ENCODE measurements around the gene EML4. TPM values are rescaled to one million over a fixed set of nuclear protein-coding genes. Genes with fewer than 3 reads are reported as not detected.

Gene EML4
- total RNA-seq, 1 donor from 2014 or later = 30.3 TPM

DNA sequence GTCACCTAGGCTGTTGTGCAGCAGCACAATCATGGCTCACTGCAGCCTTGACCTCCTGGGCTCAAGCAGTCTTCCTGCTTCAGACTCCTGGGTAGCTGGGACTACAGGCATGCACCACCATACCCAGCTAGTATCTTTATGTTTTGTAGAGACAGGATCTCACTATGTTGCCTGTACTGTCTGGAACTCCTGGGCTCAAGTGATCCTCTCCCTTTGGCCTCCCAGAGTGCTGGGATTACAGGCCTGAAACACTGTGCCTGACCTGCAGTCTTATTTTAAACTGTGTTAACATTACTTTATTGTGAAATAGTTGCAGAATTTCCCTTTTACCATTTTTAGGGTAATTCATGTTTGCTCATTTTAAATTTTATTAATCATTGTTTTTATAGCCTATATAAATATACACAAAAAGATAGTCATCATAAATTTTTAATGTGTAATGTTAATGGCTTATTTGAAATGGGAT is 24.6 kb downstream of the EML4 start:
- no peak for DNase-seq (ENCODE audit: extremely low read depth, low read depth, low spot score)

DNA sequence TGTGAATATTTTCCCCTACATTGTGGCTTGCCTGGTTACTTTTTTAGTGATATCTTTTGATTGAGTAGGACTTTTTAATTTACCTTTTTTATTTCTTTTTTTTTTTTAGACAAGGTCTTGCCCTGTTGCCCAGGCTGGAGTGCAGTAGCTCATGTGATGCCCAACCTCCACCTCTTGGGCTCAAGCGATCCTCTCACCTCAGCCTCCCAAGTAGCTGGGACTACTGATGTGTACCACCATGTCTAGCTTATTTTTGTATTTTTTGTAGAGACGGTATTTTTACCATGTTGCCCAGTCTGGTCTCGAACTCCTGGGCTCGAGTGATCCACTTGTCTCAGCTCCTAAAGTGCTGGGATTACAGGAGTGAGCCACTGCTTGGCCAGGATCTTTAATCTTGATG is 25.3 kb downstream of the EML4 start:
- DNase-seq (ENCODE audit: extremely low read depth, low read depth, low spot score) = no peak

DNA sequence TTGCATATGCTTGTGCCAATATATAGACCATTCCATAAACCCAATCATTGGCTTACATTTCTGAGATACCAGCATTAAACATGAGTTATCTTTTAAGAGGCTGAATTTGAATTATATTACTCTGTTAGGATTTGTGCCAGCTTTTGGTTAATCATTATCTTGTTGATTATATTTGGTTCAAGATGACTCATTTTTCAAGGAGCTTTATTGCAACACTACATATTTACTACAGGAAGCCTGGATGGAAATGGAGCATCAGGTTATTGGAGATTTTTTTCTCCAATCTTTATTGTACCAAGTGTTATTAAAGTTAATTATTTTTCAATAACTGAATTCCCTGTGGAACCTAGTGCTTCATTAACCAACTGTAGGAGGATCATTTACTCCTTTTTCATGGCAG is 26.4 kb downstream of the EML4 start:
- DNase-seq (ENCODE audit: extremely low read depth, low read depth, low spot score) = no peak

DNA sequence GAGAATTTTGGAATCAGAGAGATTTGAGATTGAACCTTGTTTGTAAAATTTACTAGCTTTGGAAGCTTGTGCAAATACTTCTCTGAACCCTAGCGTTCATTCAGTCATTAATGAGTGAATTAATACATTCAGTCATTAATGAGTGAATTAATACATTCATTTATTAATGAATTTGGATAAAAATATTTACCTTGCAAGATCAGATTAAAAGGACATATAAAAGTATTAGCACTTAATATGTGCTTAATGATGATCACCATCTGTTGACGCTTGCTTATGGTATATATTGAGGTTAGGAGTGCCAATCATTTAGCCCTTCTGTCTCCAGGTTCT is 26.9 kb downstream of the EML4 start:
- DNase-seq (ENCODE audit: extremely low read depth, low read depth, low spot score) = no peak

DNA sequence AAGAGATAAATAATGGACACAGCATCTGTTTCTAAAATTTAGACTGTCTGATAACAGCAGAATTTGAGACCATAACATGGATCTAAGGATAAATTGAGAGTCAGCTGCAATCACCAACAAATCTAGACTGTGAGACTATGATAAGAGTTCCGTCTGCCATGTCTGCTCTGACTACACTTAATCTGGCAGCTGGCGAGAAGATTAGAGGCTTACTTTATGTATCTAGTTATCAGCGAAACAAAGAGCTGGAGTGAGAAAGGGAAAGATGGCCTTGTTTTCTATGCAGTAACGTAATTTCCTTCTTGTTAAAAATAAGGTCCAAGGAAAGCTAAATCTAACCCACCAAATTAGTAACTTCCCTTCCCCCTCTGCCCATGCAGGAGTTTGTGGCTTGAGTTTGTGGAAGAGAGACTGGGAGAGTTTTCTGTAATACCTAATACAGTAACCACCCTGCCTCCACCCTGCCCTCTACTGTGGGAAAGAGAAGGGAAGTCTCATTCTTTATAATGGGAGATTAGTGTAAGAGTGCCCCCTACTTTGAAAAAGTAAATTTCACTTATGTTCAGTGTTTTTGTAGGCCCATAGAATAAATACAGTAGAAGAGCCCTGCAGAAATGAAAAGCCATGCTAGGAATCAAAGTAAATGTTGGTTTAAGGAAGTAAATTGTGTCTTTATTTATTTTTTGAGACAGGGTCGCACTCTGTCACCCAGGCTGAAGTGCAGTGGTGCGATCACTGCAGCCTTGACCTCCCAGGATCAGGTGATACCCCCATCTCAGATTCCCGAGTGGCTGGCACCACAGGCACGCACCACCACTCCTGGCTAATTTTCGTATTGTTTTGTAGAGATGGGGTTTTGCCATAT is 27.5 kb downstream of the EML4 start:
- peak; percentile 9 for DNase-seq (ENCODE audit: extremely low read depth, low read depth, low spot score)

DNA sequence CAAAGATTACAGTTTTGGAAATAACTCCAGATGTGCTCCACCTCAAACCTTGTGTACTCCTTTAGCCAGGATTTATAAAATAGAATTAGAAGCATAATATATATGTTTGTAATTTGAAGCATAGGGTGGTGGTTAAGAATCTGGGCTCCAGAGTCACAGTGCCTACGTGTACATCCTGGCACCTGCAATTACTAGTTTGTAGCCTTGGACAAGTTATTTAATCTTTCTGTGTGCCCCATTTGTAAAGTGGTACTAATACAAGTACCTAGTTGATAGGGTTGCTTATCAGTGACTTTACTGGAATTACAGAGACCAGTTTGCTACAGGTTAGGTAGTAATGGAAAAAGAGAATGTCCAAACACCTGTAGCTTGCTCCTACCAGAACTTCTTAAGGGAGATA is 28.6 kb downstream of the EML4 start:
- no peak for DNase-seq (ENCODE audit: extremely low read depth, low read depth, low spot score)

DNA sequence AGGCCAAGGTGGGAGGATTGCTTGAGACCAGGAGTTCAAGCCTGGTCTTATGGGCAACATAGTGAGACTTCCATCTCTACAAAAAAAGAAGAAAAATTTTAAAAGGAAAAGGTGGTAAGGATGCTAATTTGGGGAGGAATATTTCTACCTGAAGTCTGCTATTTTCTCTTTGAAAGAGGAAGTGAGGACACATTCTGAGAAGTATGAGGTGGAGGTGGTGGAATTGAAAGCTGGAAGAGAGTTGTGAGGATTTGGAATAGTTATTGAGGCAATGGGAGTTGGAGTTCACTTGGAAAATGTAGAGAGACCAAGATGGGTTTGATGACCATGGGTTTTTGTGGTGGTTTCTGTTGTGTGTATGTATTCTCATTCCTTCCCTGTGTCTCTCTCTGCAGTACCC is 29.3 kb downstream of the EML4 start:
- DNase-seq (ENCODE audit: extremely low read depth, low read depth, low spot score) = no peak

DNA sequence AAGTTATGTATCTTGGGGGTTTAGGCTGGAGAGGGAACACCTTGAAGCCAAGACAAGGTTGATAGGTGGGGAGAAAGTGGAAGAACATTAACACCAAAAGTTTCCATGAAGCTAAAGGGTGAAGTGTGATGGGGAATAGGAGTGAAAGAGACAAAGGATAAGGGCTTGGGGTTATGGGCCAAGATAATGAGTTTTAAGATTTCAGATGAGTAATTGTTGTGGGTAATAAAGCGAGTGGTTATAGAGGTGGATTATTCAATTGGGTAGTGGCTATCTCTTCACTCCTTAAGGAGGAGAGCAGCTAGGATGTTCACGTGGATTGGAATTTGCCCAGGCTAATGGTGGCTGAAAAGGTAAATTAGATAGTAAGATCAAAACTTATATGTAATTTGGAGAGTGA is 29.8 kb downstream of the EML4 start:
- no peak for DNase-seq (ENCODE audit: extremely low read depth, low read depth, low spot score)

DNA sequence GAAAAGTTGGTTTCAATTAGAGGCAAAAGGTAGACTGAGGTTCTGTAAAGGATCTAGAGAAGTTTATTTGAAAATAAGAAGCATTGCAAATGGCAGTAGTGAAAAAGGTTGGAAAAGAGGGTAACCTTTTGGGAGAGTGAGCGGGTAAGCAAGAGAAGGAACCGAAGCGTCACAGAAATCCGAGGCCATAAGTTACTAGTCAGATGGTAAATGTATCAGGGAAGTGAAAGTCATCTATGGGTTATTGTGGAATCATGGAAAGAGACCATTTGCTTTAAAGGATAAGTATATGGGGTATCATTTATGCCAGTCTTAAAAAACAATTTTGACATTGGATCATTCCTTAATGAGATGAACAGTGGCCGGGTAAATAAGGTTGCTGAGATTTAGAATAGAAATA is 30.5 kb downstream of the EML4 start:
- DNase-seq (ENCODE audit: extremely low read depth, low read depth, low spot score) = no peak

DNA sequence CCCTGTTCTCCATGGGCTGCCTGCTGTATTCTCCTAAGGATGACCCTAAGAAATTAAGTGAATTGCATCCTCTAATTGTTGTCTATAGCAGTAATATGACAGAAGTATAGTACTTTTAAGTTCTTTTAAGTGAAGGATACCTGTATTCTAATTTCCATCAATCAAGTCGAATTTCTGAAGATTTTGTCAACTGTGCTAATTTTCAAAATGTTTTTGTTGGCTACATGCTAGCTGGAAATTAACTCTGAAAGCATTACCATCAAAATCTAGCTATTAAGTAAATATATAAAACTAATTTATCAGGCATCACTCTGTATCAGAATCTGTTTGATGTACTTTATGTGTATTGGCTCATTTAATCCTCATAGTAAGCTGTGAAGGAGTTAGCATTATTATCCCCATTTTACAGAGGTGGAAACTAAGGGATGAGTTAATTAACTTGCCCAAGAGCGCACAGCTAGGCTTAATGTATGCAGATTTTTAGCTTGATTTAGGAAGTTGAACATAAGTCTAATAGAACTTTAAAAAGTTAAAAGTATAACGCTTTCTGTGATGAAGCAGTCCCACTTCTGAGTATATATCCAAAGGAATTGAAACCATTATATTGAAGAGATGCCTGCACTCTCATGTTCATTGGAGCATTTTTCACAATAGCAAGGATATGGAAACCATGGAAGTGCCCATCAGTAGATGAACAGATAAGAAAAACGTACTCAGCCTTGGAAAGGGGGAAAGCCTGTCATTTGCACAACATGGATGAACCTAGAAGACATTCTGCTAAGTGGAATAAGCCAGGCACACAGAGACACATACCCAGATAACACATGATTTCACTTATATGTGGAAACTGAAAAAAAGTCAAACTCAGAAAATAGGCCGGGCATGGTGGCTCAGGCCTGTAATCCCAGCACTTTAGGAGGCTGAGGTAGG is 32.0 kb downstream of the EML4 start:
- DNase-seq (ENCODE audit: extremely low read depth, low read depth, low spot score) = no peak

DNA sequence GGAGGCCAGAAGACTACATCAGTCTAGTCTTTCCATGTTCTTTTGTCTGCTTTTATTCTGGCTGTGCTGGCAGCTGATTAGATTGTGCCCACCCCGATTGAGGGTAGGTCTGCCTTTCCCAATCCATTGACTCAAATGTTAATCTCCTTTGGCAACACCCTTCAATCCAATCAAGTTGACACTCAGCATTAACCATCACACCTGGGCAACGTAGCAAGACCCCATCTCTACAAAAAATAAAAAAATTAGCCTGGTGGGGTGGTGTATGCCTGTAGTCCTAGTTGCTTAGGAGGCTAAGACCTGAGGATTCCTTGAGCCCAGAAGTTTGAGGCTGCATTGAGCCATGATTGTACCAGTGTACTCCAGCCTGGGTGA is 33.5 kb downstream of the EML4 start:
- no peak for DNase-seq (ENCODE audit: extremely low read depth, low read depth, low spot score)

DNA sequence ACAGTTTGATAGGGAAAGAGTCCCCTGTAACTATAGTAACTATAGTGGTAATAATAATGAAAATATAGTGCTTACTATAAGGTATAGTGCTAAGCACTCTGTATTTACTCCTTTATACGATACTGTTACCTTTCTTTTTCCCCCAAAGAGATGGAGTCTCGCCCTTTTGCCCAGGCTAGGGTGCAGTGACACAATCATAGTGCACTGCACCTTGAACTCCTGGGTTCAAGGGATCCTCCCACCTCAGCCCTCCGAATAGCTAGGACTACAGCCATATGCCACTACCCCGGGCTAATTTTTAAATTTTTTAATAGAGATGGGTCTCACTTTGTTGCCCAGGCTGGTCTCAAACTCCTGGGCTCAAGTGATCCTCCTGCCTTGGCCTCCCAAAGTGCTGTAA is 34.6 kb downstream of the EML4 start:
- DNase-seq (ENCODE audit: extremely low read depth, low read depth, low spot score) = no peak

DNA sequence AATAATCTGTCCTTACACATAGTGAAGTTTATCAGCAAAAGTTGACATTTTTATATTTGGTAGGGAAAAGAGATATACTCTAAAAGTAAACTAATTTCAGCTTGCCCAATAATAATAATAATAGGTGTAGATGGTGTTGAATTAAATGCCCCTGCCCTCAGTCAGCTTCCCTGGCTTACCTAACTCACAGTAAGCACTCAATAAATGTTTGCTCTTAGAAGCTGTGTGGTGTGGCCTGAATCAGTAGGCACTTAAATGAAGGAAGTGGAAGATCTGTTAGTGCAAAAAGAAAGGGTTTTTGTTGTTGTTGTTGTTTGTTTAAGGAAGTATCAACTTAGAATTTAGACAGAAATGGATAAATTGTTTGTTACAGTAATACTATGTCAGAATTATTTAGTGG is 36.2 kb downstream of the EML4 start:
- DNase-seq (ENCODE audit: extremely low read depth, low read depth, low spot score) = no peak

DNA sequence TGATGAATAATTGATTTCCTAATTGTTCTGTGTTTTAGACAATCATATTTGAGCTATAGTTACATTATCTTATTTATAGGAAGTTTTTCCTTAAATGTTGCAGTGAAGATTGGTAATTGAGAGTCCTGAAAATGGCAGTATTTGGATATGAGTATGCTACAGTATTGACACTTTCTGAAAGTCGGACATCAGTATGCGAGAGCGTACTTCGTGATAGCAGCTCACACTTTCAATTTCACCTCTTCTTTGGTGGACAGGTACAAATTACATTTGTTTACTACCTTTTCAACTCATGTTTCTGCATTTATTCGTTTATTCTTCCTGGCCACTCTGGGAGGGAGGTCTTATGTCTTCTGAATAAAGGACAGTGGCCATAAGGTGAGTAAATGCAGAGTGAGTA is 38.7 kb downstream of the EML4 start:
- no peak for DNase-seq (ENCODE audit: extremely low read depth, low read depth, low spot score)

DNA sequence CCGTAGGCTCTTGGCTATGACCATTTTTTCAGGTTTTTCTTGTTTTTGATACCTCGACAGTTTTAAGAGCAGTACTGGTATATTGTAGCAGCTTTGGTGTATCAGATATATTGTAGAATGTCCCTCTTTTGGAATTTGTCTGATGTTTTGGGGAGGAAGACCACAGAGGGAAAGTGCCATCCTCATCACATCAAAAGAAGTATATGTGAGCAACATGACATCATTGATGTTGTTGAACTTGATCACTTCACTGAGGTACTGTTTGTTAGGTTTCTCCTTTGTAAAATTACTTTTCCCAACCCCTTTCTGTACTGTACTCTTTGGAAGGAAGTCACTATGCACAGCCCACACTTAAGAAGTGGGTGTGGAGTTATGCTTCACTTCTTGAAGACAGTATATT is 41.0 kb downstream of the EML4 start:
- no peak for DNase-seq (ENCODE audit: extremely low read depth, low read depth, low spot score)

DNA sequence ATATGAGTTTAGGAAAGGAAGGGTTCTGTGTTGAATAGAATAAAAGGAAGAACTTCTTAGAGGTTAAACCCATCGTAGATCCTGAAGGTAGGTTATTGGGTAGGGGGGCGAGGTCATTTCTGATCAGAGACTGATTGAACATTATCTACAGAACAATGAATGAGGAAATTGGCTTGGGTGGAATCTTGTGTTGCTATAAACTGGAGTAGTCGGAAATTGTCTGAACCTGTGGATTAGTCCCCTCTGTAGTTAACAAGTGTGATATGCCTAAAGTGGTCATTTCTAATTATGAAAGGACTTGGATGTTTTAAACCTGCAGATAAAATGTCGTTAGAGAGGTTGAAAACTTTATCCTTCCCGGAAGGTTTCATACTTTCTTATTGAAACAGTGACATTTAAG is 42.1 kb downstream of the EML4 start:
- no peak for DNase-seq (ENCODE audit: extremely low read depth, low read depth, low spot score)

DNA sequence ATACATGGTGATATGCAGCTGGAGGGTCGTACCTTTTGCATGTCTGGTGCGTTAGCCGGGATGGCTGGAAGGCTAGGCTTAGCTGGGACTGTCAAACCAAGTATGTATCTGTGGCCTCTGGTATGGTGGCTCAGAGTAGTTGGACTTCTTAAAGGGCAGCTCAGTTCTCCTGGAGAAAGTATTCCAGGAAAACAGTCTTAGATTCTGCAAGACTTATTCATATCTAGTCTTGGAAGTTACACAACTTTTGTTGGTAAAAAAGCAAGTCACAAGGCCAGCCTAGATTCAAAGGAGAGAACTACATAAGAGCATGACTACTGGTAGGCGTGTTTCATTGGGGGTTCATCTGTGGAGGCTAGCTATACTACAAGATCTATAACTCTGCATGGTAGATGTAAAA is 45.5 kb downstream of the EML4 start:
- no peak for DNase-seq (ENCODE audit: extremely low read depth, low read depth, low spot score)

DNA sequence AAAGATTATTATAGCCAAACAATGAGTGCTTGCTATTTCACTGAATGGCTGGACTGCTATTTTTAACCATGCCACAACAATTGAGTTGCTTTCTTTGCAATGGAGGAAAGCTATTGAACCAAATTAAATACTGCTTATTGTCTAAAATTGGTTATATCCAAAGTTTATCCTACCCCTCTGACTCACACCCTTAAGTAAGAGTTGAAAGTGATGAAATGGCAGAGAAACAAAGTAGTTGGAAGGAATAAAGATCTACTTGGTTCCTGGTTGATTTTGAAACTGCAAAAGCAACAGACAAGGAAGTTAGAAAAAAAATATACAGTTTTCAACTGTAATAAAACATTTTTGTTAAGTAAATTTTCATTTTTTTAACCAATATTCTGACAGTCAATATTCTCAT is 47.5 kb downstream of the EML4 start:
- DNase-seq (ENCODE audit: extremely low read depth, low read depth, low spot score) = no peak

DNA sequence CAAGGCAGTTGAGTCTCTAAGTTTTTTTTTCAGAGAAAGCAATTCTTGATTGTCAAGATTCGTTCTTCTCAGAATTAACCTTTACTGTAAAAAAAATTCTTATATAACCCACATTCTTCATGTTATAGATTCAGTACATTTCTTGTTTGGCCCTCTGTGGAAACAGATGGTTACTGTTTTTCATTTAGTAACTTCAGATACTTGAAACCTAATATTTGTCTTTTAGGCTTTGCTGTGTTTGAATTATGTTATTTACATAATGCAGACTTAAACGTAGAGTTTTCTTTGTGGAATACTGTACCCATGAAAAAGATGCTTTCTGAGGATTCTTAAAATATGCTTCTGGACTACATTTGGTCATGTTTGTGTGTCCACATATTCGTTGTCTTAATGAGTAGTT is 48.2 kb downstream of the EML4 start:
- DNase-seq (ENCODE audit: extremely low read depth, low read depth, low spot score) = no peak

DNA sequence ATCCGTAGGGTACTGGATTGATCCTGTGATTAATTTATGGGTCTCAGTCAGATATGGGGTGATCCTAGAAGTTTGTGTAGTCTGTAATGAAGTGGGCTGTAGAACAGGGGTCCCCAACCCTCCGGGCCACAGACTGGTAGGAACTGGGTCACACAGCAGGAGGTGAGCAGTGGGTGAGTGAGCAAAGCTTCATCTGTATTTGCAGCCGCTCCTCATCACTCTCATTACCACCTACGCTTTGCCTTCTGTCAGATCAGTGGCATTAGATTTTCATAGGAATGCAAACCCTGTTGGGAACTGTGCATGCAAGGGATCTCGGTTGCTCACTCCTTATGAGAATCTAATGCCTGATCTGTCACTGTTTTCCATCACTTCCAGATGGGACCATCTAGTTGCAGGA is 48.8 kb downstream of the EML4 start:
- DNase-seq (ENCODE audit: extremely low read depth, low read depth, low spot score) = no peak

DNA sequence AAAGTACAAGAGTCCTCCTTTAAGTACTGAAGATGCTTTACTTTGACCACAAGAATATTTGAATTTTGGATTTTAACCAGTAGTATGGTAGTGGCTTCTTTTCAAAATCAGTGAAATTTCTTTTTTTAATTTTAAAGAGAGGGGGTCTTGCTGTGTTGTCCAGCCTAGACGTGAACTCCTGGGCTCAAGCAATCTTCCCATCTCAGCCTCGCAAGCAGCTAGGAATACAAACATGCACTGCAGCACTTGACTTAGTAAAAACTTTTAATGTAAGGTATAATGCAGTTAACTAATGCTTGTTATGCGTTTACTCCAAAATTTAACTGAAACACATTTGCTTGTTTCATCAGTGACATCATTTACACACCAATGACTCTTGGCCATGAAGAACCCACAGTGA is 49.6 kb downstream of the EML4 start:
- DNase-seq (ENCODE audit: extremely low read depth, low read depth, low spot score) = no peak

DNA sequence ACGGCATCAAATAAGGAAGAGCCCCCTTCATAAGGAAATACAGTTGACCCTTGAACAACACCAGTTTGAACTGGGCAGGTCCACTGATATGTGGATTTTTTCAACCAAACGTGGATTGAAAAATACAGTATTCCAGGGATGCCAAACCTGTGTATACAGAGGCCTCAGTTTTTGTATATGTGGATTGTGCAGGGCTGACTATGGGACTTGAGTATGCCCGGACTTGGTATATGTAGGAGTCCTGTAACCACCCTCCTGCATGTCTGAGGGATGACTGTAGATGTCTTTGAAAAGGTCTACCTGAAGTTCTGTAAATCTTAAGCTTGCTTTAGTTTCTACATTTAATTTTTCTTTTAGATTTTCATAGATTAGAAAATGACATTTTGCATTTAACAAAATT is 50.0 kb downstream of the EML4 start:
- no peak for DNase-seq (ENCODE audit: extremely low read depth, low read depth, low spot score)

Data from glomerular endothelial cell (primary cell).